HG03108 (cell line): ENCODE data around the gene LAMB1.
"Not testable (repeated sequence)": the region's sequence is repeated elsewhere in the genome, so short reads cannot be mapped to it uniquely, and the experiment has no call there.

Experiments
- ATAC-seq: cut with Tn5 transposase; IDR thresholded peaks from one replicate; pipeline ENCODE4 v1.9.1; 2021; ENCODE audit warnings: moderate library complexity; ENCODE audit not compliant: unreplicated experiment

LAMB1 gene

GRCh38 chr7:108002726-108003598 lies at the start of gene LAMB1:
LAMB1 (minus strand) TSS chr7:108003161; CDS start chr7:108002885, 276 bp downstream.
- no peak for ATAC-seq

- no peak for ATAC-seq
Observed at GRCh38 chr7:108051454-108051853, 48.5 kb upstream of the LAMB1 start.

GRCh38 chr7:108049962-108050361 lies 47.0 kb upstream of the LAMB1 start:
- peak; percentile 84 for ATAC-seq

- ATAC-seq, result no peak
Observed at GRCh38 chr7:108048422-108048821, 45.5 kb upstream of the LAMB1 start.

GRCh38 chr7:108046952-108047506 lies 44.1 kb upstream of the LAMB1 start:
- ATAC-seq, result no peak

- ATAC-seq, result no peak
Observed at GRCh38 chr7:108045669-108046068, 42.7 kb upstream of the LAMB1 start.

- no peak for ATAC-seq
Observed at GRCh38 chr7:108045154-108045553, 42.2 kb upstream of the LAMB1 start.

- no peak for ATAC-seq
Observed at GRCh38 chr7:108044345-108044744, 41.4 kb upstream of the LAMB1 start.

- ATAC-seq, result no peak
Observed at GRCh38 chr7:108038986-108039385, 36.0 kb upstream of the LAMB1 start.

- no peak for ATAC-seq
Observed at GRCh38 chr7:108037741-108038140, 34.8 kb upstream of the LAMB1 start.

- ATAC-seq, result no peak
Observed at GRCh38 chr7:108037140-108037539, 34.2 kb upstream of the LAMB1 start.

- ATAC-seq, result no peak
Observed at GRCh38 chr7:108034586-108034985, 31.6 kb upstream of the LAMB1 start.

GRCh38 chr7:108033776-108034497 lies 31.0 kb upstream of the LAMB1 start:
- no peak for ATAC-seq

GRCh38 chr7:108033309-108033708 lies 30.3 kb upstream of the LAMB1 start:
- not testable (repeated sequence) for ATAC-seq

GRCh38 chr7:108030516-108030915 lies 27.6 kb upstream of the LAMB1 start:
- no peak for ATAC-seq

GRCh38 chr7:108029034-108029433 lies 26.1 kb upstream of the LAMB1 start:
- ATAC-seq, result no peak

- ATAC-seq, result no peak
Observed at GRCh38 chr7:108028111-108028510, 25.1 kb upstream of the LAMB1 start.

GRCh38 chr7:108027239-108027638 lies 24.3 kb upstream of the LAMB1 start:
- ATAC-seq, result no peak

GRCh38 chr7:108026647-108027046 lies 23.7 kb upstream of the LAMB1 start:
- no peak for ATAC-seq

GRCh38 chr7:108026116-108026515 lies 23.2 kb upstream of the LAMB1 start:
- no peak for ATAC-seq

- ATAC-seq, result no peak
Observed at GRCh38 chr7:108024538-108024937, 21.6 kb upstream of the LAMB1 start.

GRCh38 chr7:108020585-108020984 lies 17.6 kb upstream of the LAMB1 start:
- ATAC-seq, result no peak
